Urothelium cell line (cell line): Measurements from ENCODE around the gene FRRS1.
"Not testable (repeated sequence)": the region's sequence is repeated elsewhere in the genome, so short reads cannot be mapped to it uniquely, and the experiment has no call there.

ENCODE experiments used
- DNase-seq: peaks from one replicate; pipeline ENCODE4 v3.0.0; 2011; ENCODE audit warnings: low spot score, mixed read lengths
- FAIRE-seq: peaks from 2 replicates; lab custom pipeline; 2011; peaks lifted over from hg19 to GRCh38; lab: Jason Lieb, UNC

FRRS1 gene

DNA sequence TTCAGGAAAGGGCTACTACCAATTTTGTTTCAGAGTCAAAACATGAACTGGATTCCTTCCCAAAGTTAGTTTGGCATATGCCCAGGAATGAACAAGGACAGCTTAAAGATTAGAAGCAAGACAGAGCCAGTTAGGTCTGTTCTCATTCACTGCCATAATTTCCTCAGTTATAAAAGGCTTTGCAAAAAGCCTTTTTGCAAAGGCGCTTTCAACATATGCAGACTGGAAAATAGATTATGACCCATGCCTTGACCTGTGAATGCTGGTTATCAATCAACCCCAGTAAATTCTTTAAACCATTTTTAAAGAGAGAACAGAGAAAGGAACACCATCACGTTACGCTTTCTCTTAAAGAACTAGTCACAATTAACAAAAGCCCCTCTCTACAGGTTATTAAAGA is 1.7 kb upstream of the FRRS1 start:
- FAIRE-seq = no peak
- DNase-seq = no peak

DNA sequence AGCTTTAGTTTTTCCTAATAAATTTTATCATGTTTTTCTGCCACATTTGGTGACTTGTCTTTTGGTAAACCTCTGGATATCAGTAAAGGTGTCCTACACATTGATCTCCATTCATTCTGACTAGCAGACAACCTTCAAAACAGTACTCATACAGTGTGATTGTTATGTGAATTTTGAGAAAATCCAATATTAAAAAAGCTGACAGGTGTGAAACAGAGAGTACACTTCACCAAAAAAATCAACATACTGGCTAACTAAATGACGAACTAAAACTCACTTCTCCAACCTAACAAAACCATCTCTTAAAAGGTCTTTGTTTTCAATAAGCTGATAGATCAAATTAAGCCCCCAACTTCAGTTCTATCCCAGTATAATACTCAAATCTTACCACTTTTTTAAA is 1.5 kb downstream of the FRRS1 start:
- FAIRE-seq (no peak), DNase-seq (no peak)

DNA sequence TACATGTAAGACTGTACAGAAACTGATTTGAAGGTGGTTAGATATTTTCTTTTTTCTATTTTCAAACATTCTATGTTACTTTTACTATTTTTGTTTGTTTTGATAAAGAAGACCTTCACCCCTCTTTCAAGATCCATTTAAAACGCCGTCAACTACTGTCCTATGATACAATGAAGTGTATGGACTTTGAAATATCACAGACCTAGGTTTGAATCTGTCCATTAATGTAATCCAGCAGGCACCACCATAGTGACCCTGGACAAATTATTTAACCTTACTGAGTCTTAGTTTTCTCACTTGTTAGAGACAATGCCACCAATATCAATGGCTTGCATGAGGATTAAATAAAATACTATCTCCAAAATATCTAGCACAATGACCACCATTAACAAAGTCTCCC is 2.0 kb downstream of the FRRS1 start:
- FAIRE-seq = no peak
- DNase-seq = no peak

DNA sequence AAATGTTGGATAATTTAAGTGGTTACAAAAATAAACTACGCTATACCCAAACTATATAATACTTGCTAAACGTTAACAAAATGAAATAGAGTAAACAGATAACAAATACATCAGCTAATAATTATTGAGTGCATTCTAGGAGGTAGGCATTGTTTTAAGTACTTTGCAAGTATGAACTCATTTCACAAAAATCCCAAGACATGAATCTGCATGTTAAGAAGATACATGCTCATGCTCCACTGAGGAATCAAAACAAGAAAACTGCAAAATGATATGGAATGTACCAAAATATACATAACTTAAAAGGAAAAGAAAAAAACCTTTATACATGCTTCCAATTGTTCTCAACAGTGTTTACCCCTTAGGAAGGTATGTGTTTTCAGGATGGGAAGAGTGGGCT is 2.5 kb downstream of the FRRS1 start:
- no peak for DNase-seq
- no peak for FAIRE-seq

DNA sequence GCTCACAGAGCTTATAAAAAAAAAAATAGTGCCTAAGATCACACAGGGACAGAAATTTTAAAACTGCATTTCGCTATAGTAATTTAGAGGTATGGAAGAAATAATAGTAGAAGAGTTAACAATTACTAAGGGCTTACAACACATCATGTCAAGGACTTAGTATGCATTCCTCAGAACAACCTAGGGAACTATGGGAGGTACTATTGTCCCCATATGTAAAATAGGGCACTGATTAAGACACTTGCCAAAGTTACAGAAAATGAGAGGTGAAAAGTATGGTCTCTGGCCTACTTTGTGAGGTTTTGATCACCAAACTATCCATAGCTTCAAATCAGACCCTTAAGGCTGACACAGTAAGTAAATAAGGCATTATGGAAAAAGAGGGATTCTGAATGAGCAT is 4.7 kb downstream of the FRRS1 start:
- no peak for FAIRE-seq
- DNase-seq = no peak

DNA sequence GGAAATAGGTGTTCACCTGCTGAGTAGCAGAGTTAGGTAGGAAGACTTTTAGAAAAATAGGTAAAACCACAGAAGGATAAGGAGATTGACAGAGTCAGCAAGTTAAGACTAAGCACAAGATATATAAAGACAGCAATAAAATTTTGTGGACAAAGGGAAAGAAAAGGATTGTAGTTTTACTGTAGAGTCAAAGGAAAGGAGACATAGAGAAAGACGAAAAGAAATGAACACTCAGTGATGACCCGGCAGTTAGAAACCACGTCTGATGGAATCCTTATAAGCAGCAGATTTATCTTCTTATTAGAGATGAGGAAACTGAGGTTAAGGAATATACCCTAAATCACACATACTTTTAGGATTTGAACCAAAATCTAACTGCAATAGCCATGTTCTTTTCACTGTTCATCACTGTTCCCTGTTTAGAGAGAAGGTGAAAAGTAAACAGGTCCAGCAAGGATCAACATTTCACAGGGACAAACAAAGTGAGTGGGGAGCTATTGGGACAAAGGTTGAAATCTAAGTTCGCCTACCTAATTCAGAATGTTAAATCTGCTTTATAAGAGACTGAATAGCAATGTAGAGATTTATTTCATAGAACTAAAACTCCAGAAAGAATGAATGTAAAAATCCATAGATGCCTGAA is 6.8 kb downstream of the FRRS1 start:
- DNase-seq (no peak), FAIRE-seq (no peak)

DNA sequence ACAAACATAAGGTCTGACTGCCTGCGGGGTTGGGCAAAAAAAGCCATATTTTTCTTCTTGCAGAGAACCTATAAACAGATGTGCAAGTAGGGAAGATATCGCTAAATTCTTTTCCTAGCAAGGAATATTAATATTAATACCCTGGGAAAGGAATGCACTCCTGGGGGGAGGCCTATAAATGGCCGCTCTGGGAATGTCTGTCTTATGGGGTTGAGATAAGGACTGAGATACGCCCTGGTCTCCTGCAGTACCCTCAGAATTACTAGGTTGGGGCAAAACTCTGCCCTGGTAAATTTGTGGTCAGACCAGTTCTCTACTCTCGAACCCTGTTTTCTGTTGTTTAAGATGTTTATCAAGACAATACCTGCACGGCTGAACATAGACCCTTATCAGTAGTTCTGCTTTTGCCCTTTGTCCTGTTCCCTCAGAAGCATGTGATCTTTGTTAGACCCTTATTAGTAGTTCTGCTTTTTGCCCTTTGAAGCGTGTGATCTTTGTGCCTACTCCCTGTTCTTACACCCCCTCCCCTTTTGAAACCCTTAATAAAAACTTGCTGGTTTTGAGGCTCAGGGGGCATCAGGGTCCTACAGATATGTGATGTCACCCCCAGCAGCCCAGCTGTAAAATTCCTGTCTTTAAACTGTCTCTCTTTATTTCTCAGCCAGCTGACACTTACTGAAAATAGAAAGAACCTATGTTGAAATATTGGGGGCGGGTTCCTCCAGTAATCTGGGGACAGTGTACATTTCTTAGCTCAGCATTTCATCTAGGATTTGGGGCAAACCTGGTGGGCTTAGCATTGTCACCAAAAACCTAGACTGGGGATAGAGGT is 7.5 kb downstream of the FRRS1 start:
- DNase-seq, FAIRE-seq: not testable (repeated sequence)

DNA sequence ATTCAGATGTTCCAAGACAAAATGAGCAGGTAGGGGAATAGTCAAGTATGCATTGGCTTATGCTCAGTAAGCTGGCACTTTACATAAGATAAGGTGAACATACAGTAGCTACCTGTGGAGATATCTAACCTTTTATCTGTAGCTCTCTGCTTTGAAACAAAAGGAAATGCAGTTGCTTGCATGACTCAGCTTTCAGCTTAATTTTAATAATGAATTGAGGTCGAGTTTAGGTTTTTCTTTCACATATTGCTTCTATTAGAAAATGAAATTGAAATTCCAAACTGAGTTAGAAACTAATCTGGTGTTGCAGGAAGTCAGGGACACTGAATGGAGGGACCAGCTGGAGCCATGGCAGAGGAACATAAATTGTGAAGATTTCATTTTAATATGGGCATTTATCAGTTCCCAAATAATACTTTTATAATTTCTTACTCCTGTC is 8.3 kb downstream of the FRRS1 start:
- FAIRE-seq (no peak), DNase-seq (no peak)

DNA sequence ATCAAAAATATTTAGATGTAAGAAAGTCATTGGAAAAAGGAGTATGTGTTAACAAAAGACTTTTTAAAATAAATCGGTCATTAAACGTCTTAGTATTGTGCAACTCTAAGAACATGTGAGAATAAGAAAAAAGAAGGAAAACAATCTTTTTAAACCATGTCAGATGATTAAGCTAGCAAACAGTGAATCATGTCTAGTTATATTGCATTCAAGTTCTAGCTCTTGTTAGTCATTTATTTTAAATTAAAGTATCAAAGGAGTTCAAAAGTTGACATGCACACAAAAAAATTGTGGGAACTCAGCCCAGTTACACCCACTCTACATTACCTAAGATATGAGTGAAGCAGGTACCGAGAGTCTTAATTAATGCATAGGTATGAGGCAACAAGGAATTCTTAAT is 9.8 kb downstream of the FRRS1 start:
- FAIRE-seq (no peak), DNase-seq (no peak)

DNA sequence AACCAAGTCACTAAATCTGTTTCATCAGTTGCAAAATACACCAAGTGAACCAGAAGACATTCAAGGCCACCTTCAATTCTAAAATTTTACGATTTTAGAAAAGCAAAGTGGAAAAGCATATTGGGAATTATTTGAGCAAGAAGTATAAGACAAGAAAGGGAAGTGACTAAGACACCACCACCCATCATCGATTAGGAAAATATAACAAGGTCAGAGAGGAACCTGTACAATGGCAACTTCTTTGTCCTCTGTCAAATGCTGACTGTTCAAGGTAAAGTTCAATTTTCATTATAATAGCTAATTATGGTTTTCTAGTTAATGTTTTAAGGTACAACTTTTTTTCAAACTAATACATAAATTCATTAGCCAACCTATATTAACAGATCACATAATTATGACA is 10.8 kb downstream of the FRRS1 start:
- FAIRE-seq (no peak), DNase-seq (no peak)

DNA sequence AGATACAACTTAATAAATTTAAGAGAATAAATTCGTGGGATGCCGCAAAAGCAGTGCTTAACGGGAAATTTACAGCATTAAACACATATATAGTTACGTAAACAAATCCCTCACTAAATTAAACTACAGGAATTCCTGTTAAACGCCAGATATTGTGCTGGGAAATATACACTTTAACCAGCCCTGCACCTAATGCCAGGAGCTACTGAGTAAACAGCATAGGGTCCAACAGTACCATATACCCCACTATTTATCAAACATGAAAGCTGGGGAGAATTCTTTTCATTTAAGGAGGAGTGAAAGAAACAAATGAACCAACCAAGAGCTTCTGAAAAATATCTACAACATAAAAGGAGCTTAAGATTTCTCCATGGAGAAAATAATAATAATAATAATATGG is 11.7 kb downstream of the FRRS1 start:
- FAIRE-seq (no peak), DNase-seq (no peak)

DNA sequence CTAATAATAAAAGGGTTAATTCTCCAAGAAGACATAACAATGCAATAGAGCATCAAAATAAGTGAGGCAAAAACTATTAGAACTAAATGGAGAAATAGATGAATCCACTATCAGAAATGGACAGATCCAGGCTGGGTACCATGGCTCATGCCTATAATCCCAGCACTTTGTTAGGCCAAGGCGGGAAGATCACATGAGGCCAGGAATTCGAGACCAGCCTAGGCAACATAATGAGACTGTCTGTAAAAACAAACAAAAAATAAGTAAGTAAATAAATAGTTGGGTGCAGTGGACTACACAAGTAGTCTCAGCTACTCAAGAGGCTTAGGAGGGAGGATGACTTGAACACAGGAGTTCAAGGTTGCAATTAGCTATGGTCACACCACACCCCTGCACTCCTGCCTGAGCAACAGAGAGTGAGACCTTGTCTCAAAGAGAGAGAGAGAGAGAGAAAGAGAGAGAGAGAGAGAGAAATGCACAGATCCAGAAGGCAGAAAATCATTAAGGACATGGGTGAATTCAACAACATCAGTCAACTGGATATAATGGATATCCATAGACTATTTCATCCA is 12.3 kb downstream of the FRRS1 start:
- FAIRE-seq (no peak), DNase-seq (no peak)

DNA sequence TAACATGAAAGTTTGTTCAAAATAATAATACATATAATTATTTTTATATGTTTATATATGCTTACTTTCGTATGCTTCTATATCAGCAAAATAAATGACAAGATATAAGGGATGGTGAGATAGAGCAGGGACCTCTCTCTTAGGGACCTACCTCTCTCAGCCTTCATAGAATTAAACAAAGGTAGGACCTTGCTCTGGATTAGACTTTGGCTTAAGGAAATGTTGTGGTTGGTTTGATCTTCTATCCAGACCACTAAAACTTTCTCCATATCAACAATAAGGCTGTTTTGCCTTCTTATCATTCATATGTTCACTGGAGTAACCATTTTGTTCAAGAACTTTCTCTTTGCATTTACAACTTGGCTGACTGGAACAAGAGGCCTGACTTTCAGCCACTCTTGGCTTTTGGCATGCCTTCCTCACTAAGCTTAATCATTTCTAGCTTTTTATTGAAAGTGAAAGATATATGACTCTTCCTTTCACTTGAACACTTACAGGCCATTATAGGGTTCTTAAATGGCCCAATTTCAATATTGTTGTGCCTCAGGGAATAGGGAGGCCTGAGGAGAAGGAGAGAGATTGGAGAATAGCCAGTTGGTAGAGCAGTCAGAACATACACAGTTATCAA is 14.4 kb downstream of the FRRS1 start:
- DNase-seq = no peak
- FAIRE-seq = no peak

DNA sequence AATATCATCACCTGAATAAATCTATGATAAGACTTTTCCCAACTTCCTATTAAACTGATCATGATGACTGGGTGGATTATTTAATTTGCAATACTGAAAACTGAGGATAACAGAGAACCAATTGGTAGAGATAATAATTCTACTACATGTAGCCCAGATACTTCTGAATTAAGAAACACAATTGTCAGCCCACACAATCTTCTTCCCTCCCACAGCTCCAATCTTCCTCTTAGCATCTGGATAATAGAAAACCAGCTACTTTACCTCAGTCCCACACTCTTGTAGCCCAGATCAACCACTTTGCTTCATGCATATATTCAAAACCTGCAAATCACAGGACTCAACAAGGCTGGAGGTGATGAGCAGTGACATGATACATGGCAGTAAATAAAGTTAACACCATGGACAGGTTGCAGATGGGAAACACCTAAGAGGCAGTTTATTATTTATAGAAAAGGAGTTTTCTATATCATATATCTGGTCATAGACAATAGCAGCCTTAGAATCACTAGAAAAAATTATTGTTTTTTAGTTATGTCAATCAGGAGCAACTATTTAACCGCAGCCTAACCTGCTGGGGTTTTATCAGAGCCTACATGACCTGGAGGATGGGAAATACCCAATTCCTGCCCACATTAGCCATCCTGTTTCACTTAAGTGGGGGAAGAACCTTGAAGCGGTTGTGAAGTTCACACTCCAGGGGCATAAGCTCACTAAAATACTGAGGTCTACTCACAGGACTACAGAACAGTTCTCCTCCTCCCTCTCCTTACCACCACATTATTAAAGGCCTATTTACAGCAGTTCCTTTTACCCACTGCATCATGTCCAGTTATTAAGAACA is 16.7 kb downstream of the FRRS1 start:
- FAIRE-seq = no peak

DNA sequence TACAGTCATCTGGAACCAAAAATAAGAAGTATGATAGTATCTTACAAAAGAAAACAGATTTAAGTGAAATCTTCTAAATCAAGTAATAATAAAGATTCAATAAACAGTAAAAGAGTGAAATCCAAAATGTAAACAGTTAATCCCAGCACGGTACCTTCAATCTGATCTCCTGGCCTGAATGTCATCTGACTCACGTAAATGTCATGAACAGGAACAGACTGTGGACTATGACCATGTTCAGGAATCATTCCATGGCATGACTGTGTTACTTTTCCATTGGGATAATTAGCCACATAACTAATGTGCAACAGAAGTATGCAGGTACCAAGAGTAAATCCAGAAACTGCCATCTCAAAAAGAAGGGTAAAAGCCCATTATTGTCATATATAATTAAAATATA is 18.0 kb downstream of the FRRS1 start:
- no peak for FAIRE-seq
- DNase-seq = no peak

More for the DNA sequence above, 16.7 kb downstream of the FRRS1 start:
- DNase-seq = no peak

DNA sequence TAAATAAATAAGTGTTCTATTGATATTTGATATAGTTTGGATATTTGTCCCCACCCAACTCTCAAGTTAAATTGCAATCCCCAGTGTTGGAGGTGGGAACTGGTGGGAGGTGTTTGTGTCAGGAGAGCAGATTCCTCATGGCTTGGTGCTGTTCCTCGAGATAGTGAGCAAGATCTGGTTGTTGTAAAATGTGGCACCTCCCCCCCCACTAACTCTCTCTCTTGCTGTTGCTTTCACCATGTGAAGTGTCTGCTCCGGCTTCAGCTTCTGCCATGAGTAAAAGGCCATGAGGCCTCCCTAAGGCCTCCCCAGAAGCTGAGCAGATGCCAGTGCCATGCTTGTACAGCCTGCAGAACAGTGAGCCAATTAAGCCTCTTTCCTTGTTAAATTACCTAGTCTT is 20.8 kb downstream of the FRRS1 start:
- FAIRE-seq = no peak

DNA sequence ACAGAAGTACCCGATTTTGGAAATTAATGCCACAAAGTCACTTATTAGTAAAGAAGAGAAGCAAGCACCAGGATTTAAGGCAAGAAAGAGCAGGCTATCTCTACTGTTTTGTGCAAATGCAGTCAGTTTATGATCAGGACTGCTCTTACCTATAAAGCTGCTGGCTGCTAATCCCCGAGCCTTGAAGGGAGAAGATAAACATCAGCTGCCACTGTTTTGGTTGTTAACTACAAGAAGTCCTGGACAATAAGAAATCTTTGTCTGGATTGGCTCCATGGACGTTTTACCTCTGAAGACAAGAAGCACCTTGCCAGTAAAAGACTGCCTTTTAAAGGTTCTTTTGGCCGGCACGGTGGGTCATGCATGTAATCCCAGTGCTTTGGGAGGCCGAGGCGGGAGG is 21.4 kb downstream of the FRRS1 start:
- no peak for FAIRE-seq
- DNase-seq = no peak

More for the DNA sequence above, 20.8 kb downstream of the FRRS1 start:
- DNase-seq = no peak

DNA sequence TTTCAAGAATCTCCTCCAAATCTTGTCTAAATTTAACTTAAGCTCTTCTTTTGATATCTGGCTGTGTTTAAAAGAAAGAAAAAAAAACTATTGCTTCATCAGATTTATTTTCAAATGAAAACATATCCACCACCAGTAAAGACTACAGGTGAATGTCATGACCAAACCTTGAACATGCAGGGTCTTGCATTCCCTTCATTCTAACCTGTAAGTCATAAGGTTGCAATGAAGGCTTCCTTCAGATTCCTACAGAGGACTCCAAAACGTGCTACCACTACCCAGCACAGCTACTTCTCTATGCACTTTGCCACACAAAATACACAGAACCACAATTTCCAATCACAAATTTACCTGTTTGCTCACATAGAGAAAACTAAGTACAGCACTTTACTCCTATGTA is 26.3 kb downstream of the FRRS1 start:
- DNase-seq (no peak), FAIRE-seq (no peak)

DNA sequence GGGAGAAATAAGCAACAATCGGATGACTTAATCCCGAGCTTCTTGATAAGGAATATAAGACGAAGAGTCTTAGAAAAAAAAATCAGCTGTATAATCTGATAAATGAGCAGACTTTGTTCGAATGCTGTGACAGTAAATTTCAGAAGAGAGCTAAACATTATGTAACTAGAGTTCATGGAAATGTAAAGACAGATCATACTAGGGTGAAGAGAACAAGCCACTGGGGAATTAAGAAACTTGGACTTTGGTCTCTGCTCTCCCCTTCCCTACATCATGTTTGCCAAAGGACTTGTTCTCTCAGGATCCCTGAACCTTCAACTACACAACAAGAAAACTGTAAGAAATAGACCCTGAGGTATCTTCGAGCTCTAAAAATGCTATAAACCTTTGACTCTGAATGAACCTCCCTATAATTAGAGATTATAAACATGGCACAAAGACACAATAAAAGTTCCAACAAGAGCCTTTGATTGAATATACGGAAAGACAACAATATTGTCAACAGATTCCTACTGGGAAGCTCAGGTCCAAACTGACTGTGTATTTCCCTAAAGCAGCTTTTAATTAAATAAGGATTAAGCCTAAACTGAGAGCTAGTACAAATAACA is 27.5 kb downstream of the FRRS1 start:
- no peak for FAIRE-seq
- no peak for DNase-seq

DNA sequence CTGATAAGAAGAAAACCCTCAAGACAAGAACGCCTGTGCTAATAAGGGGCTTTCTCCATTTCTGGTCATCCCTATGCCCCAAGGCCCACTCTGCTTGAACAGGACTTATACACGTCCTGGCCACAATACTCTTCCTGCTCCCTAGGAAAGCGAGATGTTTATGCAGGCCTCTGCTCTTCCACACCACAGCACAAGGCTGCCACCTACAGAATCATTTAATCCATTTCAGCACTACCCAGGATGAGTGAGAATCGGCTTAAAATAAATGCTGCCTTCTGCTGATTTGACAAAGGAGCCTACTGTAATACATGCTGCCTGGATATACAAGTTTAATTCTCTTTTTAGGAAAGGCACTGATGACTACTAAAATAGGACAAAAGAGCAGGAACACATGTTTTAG is 29.4 kb downstream of the FRRS1 start:
- FAIRE-seq = no peak
- peak; percentile 30 for DNase-seq
